Endometrial microvascular endothelial cells (primary cell): ENCODE data around the gene PLXNB1. TPM values are rescaled to one million over a fixed set of nuclear protein-coding genes. Genes with fewer than 3 reads are reported as not detected.

Source experiments
- total RNA-seq: library from RNA; depleted of rRNA; stranded (reverse); fragments of >200 nt; gene quantifications from one replicate; pipeline ENCODE4 v1.2.3, GENCODE V29; 2015; ENCODE audit errors: inconsistent ontology term

Gene PLXNB1
- total RNA-seq, 1 donor from 2014 or later = 12.2 TPM

Other genes with a start within 250 kb of the PLXNB1 start
- 15.6 TPM for gene CDC25A, start 241.7 kb downstream of the PLXNB1 start, total RNA-seq
- gene CAMP, start 206.6 kb downstream of the PLXNB1 start, total RNA-seq = not detected
- gene ZNF589, start 189.0 kb downstream of the PLXNB1 start, total RNA-seq = 4.2 TPM
- 37.5 TPM for gene NME6, start 128.7 kb downstream of the PLXNB1 start, total RNA-seq
- not detected for gene SPINK8, start 96.4 kb downstream of the PLXNB1 start, total RNA-seq
- gene FBXW12, start 57.9 kb downstream of the PLXNB1 start, total RNA-seq = not detected
- 20.8 TPM for gene CCDC51, start 10.0 kb upstream of the PLXNB1 start, total RNA-seq
- 329 TPM for gene TMA7, start 10.2 kb upstream of the PLXNB1 start, total RNA-seq
- gene ATRIP, start 16.7 kb upstream of the PLXNB1 start, total RNA-seq = 10.7 TPM
- 359 TPM for gene SHISA5, start 74.1 kb upstream of the PLXNB1 start, total RNA-seq
- gene PFKFB4, start 126.7 kb upstream of the PLXNB1 start, total RNA-seq = 3.3 TPM
- not detected for gene UCN2, start 133.7 kb upstream of the PLXNB1 start, total RNA-seq
- not detected for gene COL7A1, start 165.2 kb upstream of the PLXNB1 start, total RNA-seq
- gene UQCRC1, start 179.6 kb upstream of the PLXNB1 start, total RNA-seq = 355 TPM
- gene TMEM89, start 191.7 kb upstream of the PLXNB1 start, total RNA-seq = not detected
- gene SLC26A6, start 205.4 kb upstream of the PLXNB1 start, total RNA-seq = 22.5 TPM
- gene CELSR3, start 232.8 kb upstream of the PLXNB1 start, total RNA-seq = 1.0 TPM